NCI-H187 (cell line): Measurements from ENCODE around the gene HS2ST1.

Experiments
- DNase-seq, 2 experiments: peaks; one replicate each; lab custom pipeline; 2025; lab: John Stamatoyannopoulos, UW

HS2ST1 gene

GRCh38 chr1:87113313-87113712 lies 198.9 kb downstream of the HS2ST1 start:
- no peak for DNase-seq

GRCh38 chr1:87115317-87115890 lies 201.0 kb downstream of the HS2ST1 start:
- DNase-seq, result no peak

GRCh38 chr1:87115891-87116290 lies 201.5 kb downstream of the HS2ST1 start:
- no peak for DNase-seq

- no peak for DNase-seq
Measured at GRCh38 chr1:87117761-87118368, 203.4 kb downstream of the HS2ST1 start.

- DNase-seq, result no peak
Measured at GRCh38 chr1:87119541-87120140, 205.2 kb downstream of the HS2ST1 start.

- no peak for DNase-seq
Measured at GRCh38 chr1:87120779-87121178, 206.3 kb downstream of the HS2ST1 start.

- DNase-seq, result no peak
Measured at GRCh38 chr1:87121711-87122163, 207.3 kb downstream of the HS2ST1 start.

- DNase-seq, result no peak
Measured at GRCh38 chr1:87122243-87122642, 207.8 kb downstream of the HS2ST1 start.

- no peak for DNase-seq
Measured at GRCh38 chr1:87123610-87124009, 209.2 kb downstream of the HS2ST1 start.

GRCh38 chr1:87126886-87127505 lies 212.6 kb downstream of the HS2ST1 start:
- DNase-seq, result no peak

- DNase-seq, result no peak
Measured at GRCh38 chr1:87127581-87127980, 213.1 kb downstream of the HS2ST1 start.

GRCh38 chr1:87129038-87129437 lies 214.6 kb downstream of the HS2ST1 start:
- DNase-seq, result no peak

GRCh38 chr1:87129606-87130005 lies 215.2 kb downstream of the HS2ST1 start:
- no peak for DNase-seq

- no peak for DNase-seq
Measured at GRCh38 chr1:87130438-87130837, 216.0 kb downstream of the HS2ST1 start.

GRCh38 chr1:87131809-87132283 lies 217.4 kb downstream of the HS2ST1 start:
- peak; percentile 8 to 33 for DNase-seq

GRCh38 chr1:87132284-87132870 lies 217.9 kb downstream of the HS2ST1 start:
- no peak for DNase-seq

GRCh38 chr1:87134061-87134460 lies 219.6 kb downstream of the HS2ST1 start:
- no peak for DNase-seq

GRCh38 chr1:87134625-87135328 lies 220.3 kb downstream of the HS2ST1 start:
- no peak for DNase-seq

GRCh38 chr1:87135329-87135712 lies 220.9 kb downstream of the HS2ST1 start:
- no peak for DNase-seq

- DNase-seq, result no peak
Measured at GRCh38 chr1:87136607-87137341, 222.3 kb downstream of the HS2ST1 start.

- no peak for DNase-seq
Measured at GRCh38 chr1:87137342-87137739, 222.9 kb downstream of the HS2ST1 start.
